ENCODE measurements around the gene STPG3.
A peak's percentile ranks its signal among the peaks of the same experiment; 100 is the strongest.
"Not testable (repeated sequence)": the region's sequence is repeated elsewhere in the genome, so short reads cannot be mapped to it uniquely, and the experiment has no call there.

STPG3 gene

DNA sequence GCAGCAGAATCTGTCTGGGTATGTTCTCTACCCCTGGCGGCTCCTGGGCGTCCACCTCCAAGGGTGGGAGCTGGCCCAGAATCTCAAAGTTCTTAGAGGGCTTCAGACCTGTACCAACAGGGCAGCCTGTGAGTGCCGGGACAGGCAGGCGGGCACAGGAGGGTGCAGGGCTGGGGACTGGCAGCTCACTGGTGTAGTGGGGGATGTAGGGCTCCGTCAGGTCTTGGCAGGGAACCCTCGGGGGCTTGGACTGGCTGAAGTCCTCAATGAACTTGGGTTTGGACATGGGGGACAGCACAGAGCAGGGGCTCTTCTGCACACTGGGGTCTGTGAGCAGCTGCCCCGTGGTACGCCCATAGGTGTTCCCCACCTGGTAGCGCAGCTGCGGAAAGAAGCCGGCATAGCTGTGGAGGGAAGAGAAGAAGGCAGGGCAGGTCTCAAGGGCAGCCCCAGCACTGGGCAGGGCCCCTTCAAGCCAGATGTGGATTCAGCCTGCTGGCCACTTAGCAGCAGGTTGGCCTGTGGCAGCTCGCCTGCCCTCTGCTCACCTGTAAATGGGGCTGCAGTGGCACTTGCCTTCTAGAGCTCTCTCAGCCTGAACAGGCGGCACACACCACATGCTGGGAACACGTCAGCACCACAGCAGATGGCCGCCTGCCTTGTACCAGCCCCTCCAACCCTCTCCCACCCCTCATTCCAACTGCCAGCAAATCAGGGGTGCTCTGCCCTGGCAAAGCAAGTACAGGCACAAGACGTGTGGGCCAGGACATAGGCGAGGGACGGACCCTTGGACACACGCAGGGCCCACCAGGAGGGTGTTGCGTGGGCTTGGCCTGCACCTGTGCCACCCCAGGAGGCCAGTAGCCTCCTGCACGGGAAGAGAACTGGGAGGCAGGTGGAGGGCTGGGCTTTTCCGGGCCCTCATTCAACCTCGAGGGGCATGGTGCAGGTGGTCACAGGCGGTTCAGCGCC, 5.3 kb upstream of the STPG3 start:
- no peak for DNase-seq (ENCODE audit: low spot score)

DNA sequence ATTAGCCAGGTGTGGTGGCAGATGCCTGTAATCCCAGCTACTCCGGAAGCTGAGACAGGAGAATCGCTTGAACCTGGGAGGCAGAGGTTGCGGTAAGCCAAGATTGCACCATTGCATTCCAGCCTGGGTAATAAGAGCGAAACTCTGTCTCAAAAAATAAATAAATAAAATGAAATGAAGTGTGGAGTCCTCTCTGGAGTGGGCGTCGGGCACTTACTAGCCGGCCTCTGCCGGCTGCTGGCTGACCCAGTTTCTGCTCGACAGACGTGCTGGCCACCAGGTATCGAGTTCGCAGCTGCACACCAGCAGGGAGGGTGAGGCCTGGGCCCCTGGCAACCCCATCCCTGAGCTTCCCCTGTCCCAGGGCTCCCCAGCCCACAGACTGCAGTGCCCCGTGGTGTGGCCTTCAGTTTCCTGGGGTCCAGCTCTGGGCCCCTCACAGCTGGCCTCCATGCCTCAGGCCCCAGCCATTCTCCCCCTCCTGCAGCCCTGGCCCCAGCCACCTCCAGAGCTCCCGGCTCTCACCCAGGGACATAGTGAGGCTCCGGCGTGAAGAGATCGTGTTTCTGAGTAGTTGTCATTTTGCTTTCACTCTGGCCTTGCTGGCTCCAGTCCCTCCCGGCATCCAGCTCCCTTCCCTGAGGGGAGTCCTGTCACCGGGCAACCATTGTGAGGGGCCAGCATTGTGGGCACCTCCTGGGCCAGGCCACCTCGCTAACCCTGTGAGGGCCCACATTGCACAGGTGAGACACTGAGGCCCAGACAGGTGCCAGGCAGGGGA, 3.8 kb upstream of the STPG3 start:
- DNase-seq (ENCODE audit: low spot score): no peak

DNA sequence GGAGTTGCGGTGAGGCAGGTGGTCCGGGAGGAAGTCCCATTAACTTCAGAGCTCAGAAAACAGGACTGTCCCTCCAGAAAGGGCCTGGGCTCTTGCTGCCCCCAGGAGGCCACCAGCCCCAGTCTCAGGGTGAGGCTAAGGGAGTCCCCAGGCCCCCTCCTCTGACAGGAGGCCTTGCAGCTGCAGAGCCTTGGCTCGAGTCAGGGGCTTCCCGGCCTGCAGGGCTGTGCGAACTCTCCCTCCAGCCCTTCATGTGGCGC, 3.2 kb upstream of the STPG3 start:
- DNase-seq (ENCODE audit: low spot score): no peak

GRCh38 chr9:137250329-137251193, 525 bp upstream of the STPG3 start:
- DNase-seq (ENCODE audit: low spot score): no peak

DNA sequence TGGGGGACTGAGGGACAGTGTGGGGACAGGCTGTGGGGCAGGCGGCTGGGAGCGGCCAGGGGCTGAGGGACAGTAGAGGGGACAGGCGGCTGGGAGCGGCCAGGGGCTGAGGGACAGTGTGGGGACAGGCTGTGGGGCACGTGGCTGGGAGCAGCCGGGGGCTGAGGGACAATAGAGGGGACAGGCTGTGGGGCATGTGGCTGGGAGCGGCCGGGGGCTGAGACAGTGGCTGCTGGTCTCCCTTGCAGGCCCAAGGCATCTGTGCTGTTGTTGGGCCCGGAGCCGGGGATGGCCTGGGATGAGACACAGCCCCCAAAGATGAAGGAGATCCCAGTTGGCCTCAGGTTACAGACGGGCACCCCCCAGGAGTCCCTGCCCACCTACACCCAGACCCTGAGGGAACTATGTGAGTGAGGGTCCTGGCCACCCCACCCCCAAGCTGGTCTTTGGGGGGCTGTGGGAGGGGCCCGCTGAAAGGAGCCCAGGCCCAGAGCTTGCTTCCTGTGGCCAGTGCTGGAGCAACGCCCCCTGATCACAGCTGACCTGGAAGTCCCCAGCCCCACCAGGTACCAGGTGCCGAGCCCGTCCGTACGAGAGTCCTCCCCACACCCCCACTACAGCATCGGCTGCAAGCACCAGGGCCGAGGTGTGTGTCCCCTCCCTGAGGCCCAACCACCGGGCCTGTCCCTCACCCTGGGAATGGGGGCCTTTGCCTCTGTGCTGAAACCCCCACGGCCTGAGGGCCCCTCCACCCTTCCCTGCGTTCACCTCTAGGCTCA, 593 bp downstream of the STPG3 start:
- no peak for DNase-seq (ENCODE audit: low spot score)

DNA sequence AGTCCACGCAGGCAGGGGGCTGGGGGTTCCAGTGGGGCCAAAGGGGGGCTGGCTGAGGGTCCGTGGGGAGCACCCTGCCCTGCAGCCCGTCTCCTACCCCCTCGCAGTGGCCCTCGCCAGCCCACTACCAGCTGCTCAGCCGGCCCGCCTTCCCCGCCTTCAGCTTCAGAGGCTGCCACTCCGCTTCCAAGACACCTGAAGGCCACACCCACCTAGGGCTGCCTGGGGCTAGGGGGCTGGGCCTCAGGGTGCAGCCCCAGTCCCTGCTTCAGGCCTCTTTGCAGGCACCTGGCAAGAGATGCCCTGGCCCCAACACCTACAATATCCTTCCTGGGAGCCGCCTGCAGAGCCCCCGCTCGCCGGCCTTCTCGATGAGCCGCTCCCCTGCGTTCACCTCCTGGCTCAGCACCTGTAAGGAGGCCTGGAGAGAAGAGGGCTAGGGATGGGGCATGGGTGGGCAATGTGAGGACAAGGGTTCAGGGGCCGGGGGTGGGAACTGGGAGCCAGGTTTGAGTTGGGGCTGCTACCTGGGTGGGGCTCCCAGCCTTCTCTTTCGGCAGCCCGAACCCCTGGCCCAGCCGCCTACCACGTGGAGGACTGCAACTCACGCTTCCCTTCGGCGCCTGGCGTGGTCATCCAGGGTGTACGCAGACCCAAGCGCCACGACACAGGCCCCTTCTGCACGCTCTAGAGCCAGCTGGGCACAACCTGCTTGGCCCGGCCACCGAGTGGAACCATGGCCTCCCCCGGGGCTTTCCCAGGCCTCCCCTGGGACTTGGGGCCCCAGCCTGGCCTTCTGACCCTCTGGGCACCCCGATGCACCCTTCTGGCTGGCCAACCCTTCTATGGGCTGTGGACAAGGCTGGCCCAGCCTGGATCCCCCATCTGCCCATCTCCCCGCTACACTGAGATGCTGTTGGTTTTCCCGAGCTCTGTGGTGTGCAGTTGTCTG, 1.7 kb downstream of the STPG3 start:
- no peak for DNase-seq (ENCODE audit: low spot score)

GRCh38 chr9:137253717-137254623, 2.9 kb downstream of the STPG3 start:
- no peak for DNase-seq (ENCODE audit: low spot score)

DNA sequence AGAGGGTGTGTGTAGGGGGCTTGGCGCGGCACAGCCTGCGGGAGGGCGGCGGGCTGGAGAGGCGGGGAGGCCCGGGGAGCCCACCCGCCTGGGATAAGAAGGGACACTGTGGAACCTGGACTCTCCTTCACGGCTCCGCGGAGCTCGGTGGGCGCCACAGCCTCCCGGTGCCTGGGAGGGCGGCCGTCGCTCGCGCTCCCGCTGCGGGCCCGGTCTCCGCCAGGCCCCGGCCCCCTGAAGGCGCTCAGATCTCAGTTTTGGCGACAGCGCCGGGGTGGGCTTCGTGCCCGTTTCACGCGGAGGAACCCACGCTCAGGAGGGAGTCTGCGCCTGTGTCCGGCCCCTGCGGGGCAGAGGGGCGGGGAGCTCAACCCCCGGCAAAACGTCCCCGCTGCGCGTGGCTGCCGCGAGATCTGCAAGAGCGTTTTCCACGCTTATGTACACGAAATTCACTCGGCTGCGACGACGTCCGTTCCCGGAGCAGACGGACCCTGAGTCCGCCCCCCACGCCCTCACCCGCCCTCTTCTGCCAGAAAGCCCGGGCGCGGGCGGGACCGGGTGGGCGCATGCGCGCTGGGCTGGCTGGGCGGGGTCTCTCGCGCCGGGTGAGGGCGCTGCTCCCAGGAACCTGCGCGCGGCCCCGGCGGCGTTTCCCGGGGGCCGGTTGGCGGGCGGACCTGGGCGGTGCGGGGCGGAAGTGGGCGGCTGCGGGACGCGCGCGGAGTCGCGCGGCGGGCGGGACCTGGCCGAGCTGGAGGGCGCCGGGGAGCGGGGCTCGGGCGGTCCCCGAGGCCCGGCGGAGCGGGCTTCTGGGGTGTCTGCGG, 3.8 kb downstream of the STPG3 start, which contains the start of gene NELFB:
Gene NELFB (plus strand): TSS at position 704 of the 824 bp plus-strand sequence.
- DNase-seq (ENCODE audit: low spot score): peak; percentile 81

DNA sequence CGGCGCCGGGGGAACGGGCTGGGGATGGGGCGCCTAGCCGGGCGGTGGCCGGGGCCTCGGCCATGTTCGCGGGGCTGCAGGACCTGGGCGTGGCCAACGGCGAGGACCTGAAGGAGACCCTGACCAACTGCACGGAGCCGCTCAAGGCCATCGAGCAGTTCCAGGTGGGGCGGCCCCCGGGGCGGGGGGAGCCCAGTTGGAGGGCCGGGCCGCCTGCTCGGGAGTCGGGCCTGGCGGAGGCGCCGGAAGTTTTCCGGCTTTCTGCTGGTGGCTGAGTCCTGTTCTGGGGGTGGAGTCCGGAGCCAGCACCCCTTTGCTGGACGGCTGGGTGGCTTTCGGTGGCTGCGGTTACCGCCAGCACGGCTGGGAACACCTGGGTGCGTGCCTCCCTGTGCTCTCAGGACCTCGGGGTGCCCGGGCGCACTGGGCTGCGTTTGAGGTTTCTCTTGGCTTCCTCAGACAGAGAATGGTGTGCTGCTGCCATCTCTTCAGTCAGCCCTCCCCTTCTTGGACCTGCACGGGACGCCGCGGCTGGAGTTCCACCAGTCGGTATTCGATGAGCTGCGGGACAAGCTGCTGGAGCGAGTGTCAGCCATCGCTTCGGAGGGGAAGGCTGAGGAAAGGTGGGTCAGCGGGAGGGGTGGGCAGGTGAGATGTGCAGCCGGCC, 4.5 kb downstream of the STPG3 start:
- no peak for DNase-seq (ENCODE audit: low spot score)

GRCh38 chr9:137256362-137256761, 5.3 kb downstream of the STPG3 start:
- no peak for DNase-seq (ENCODE audit: low spot score)

DNA sequence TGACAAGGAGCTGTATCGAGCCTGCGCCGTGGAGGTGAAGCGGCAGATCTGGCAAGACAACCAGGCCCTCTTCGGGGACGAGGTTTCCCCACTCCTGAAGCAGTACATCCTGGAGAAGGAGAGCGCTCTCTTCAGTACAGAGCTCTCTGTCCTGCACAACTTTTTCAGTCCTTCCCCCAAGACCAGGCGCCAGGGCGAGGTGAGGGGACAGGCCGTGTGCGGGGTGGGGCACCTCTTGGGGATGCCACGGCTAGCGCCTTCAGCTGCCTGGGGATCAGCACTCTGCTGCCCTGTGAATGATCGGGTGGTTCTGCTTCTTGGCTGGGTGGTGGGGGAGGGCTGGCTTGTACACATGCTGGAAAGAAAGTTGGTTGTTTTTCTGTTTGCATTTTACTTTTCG, 5.8 kb downstream of the STPG3 start:
- DNase-seq (ENCODE audit: low spot score): no peak

DNA sequence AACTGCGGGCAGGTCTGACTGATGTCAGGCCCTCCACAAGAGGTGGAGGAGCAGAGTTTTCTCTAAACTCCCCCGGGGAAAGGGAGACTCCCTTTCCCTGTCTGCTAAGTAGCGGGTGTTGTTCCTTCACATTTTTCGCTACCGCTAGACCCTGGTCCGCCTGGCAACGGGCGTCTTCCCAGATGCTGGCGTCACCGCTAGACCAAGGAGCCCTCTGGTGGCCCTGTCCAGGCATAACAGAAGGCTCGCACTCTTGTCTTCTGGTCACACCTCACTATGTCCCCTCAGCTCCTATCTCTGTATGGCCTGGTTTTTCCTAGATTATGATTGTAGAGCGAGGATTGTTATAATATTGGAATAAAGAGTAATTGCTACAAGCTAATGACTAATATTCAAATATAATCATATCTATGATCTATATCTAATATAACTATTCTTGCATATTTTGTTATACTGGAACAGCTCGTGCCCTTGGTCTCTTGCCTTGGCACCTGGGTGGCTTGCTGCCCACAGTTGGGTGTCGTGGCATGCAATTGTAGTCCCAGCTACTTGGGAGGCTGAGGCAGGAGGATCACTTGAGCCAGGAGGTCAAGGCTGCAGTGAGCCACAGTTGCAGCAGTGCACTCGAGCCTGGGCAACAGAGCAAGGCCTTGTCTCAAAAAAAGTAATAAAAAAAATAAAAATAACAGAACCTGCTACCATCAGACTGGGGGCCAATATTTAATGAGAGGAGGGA, 11.3 kb downstream of the STPG3 start:
- not testable (repeated sequence) for DNase-seq (ENCODE audit: low spot score)

DNA sequence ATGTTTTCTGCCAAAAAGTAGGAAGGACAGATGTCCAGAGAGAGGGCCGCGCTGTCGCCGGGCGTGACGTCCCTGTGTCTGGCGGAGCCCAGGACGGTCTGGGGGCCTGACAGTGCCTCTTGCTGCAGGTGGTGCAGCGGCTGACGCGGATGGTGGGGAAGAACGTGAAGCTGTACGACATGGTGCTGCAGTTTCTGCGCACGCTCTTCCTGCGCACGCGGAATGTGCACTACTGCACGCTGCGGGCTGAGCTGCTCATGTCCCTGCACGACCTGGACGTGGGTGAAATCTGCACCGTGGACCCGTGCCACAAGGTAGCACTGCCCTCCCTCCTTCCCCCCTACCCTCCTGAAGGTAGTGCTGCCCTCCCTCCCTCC, 11.8 kb downstream of the STPG3 start:
- DNase-seq (ENCODE audit: low spot score): no peak

DNA sequence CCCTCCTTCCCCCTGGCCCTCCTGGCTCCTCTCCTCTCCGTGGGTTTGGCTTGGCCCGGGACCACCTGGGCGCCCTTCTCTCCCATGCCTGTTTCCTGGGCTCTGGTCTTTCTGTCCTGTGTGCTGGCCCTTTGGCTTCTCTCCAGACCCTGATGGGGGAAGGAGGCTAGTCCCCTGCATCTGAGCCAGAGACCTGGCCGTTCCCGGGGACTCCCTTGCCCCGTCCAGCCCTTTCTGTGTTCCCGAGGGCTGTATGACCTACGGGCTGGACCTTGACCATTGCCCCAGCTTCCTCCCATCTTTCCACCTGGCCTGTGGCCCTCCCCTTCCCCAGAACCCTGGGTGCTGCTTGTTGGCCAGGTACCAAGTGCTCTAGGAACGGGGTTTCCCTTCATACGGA, 12.4 kb downstream of the STPG3 start:
- no peak for DNase-seq (ENCODE audit: low spot score)

DNA sequence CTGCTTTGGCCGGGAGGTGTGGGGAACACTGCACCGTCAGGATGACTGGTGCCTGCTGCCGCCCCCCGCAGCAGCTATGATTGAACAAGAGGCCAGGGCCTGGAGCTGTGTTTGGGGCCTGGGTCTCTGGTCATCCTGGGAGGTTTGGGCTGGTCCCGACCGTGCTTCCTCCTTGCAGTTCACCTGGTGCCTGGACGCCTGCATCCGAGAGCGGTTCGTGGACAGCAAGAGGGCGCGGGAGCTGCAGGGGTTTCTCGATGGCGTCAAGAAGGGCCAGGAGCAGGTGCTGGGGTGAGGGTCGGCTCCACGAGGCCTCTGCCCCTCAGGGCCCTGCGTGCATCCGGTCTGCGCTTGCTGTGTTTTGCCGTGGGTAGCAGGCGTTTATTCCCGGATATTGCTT, 13.0 kb downstream of the STPG3 start:
- DNase-seq (ENCODE audit: low spot score): no peak

GRCh38 chr9:137265496-137266161, 14.5 kb downstream of the STPG3 start:
- DNase-seq (ENCODE audit: low spot score): no peak

- DNase-seq (ENCODE audit: low spot score): no peak
Measured at GRCh38 chr9:137266162-137266527, 15.1 kb downstream of the STPG3 start.

All from pons (tissue), 1 donor.